Endothelial cell of umbilical vein (primary cell): ENCODE results near the gene THSD7B.

ENCODE experiments used
- EZH2 ChIP-seq: IDR thresholded peaks from 2 replicates; pipeline ENCODE4 v1.6.1; 2012; ENCODE audit warnings: borderline replicate concordance, low read depth, mild to moderate bottlenecking, moderate library complexity, low read length, inconsistent platforms; ENCODE audit not compliant: severe bottlenecking
- FOS ChIP-seq: IDR thresholded peaks from 2 replicates; pipeline ENCODE4 v1.6.1; 2011; ENCODE audit warnings: mild to moderate bottlenecking, low read length, moderate library complexity, borderline replicate concordance; ENCODE audit not compliant: insufficient read depth
- JUN ChIP-seq: IDR thresholded peaks from 2 replicates; pipeline ENCODE4 v1.6.1; 2011; ENCODE audit warnings: borderline replicate concordance, low read depth; ENCODE audit not compliant: insufficient read length, insufficient read depth
- MYC ChIP-seq: IDR thresholded peaks from one replicate; pipeline ENCODE4 v1.6.1; 2011; ENCODE audit warnings: mild to moderate bottlenecking, low read depth, low read length
- POLR2A ChIP-seq: IDR thresholded peaks from 2 replicates; pipeline ENCODE4 v1.6.1; 2012; ENCODE audit warnings: low read depth, mild to moderate bottlenecking, control low read depth, low read length
- TF ChIP-seq, protein P1 (sequence below), 2 donors: IDR thresholded peaks; 1 replicate in 1 of 2; 2 replicates in 1 of 2; pipeline ENCODE4 v1.5.1; 2011; ENCODE audit warnings: low read length in 2 of 2, mild to moderate bottlenecking in 2 of 2, moderate library complexity in 2 of 2, control low read depth in 1 of 2, inconsistent platforms in 1 of 2, low read depth in 1 of 2; ENCODE audit not compliant: insufficient read depth in 1 of 2; ENCODE audit errors: extremely low read depth in 1 of 2

DNA sequence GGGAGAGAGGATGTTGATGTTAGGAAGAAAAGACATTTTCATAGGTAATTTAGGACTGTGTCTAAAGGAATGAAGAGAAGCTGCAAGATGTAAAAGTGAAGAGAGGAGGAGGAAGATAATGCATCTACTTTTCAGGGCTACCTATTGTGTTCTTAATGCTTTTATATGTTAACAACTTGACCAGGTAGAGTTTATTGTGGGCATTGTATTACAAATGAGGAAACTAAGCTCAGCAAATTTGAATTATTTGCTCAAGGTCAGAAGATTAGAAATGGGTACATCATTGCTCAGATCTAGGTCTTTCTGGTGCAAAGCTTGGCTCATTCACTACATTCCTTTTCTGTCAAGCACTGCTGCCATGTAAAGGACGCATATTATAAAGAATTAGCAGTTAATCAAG is 441.7 kb downstream of the THSD7B start:
- TF ChIP-seq, protein P1, sequence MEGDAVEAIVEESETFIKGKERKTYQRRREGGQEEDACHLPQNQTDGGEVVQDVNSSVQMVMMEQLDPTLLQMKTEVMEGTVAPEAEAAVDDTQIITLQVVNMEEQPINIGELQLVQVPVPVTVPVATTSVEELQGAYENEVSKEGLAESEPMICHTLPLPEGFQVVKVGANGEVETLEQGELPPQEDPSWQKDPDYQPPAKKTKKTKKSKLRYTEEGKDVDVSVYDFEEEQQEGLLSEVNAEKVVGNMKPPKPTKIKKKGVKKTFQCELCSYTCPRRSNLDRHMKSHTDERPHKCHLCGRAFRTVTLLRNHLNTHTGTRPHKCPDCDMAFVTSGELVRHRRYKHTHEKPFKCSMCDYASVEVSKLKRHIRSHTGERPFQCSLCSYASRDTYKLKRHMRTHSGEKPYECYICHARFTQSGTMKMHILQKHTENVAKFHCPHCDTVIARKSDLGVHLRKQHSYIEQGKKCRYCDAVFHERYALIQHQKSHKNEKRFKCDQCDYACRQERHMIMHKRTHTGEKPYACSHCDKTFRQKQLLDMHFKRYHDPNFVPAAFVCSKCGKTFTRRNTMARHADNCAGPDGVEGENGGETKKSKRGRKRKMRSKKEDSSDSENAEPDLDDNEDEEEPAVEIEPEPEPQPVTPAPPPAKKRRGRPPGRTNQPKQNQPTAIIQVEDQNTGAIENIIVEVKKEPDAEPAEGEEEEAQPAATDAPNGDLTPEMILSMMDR (IDR thresholded peaks at IDR 0.05; ENCODE audit: extremely low read depth in 1 of 2, insufficient read depth in 1 of 2, low read depth in 1 of 2, low read length in 2 of 2), result no peak
- TF ChIP-seq POLR2A (no peak), MYC (no peak), EZH2 (no peak), FOS (no peak), JUN (no peak)
